Central memory CD8-positive, alpha-beta T cell (primary cell): ENCODE data around the gene LMF2.

Experiments
- ATAC-seq: fragments of 150-1000 bp; cut with Tn5 transposase; replicated peaks from 2 replicates; pipeline ENCODE4 v1.10.0; 2022; ENCODE audit warnings: mild to moderate bottlenecking, moderate FRiP score, moderate number of reproducible peaks; ENCODE audit not compliant: poor library complexity, severe bottlenecking; ENCODE audit errors: extremely low read depth
- DNase-seq, 2 donors: peaks; one replicate each; pipeline ENCODE4 v3.0.0; 2021; ENCODE audit warnings: low spot score in 2 of 2
- H3K27ac Mint-ChIP-seq: one replicate; pipeline ENCODE4 v1.8.0; 2022; ENCODE audit warnings: low read depth, mild to moderate bottlenecking, moderate library complexity, mixed read lengths
- H3K27me3 Mint-ChIP-seq: one replicate; pipeline ENCODE4 v1.8.0; 2022; ENCODE audit warnings: mixed read lengths
- H3K36me3 Mint-ChIP-seq: one replicate; pipeline ENCODE4 v1.8.0; 2022; ENCODE audit warnings: mild to moderate bottlenecking, moderate library complexity, mixed read lengths; ENCODE audit not compliant: insufficient read depth
- H3K4me1 Mint-ChIP-seq: one replicate; pipeline ENCODE4 v1.8.0; 2022; ENCODE audit warnings: mixed read lengths
- H3K4me3 Mint-ChIP-seq: one replicate; pipeline ENCODE4 v1.8.0; 2022; ENCODE audit warnings: mild to moderate bottlenecking, moderate library complexity, mixed read lengths
- H3K9me3 Mint-ChIP-seq: one replicate; pipeline ENCODE4 v1.8.0; 2022; ENCODE audit warnings: mixed read lengths

LMF2 gene

GRCh38 chr22:50517495-50518260, 10.2 kb upstream of the LMF2 start:
- DNase-seq: no peak
- H3K9me3 Mint-ChIP-seq: no peaks in the 10 kb centered on the region
- H3K27me3 Mint-ChIP-seq: no peaks in the 10 kb centered on the region
- peaks cover 7% of the 10 kb centered on the region for H3K4me1 Mint-ChIP-seq
- H3K27ac Mint-ChIP-seq: no peak overlapping the region
- peaks cover 38% of the 10 kb centered on the region for H3K36me3 Mint-ChIP-seq
- no peak for ATAC-seq
- H3K4me3 Mint-ChIP-seq: no peak overlapping the region

DNA sequence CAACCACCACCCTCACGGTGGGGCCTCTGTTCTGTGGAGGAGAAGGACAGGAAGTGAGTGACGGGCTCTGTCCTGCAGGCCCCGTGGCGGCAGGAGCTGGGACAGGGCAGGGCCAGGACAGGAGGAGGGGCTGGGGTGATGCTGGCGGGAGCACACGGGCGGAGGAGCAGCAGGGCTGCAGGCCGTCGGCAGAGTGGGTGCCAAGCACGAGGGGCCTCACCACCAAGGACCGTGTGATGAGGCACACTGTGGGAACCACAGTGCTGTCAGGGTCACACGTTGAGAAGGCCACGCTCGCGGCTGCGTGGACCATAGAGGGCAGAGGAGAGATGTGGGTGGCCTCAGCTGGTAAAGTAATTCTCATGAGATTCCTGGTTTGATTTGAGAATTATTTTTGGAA, 9.4 kb upstream of the LMF2 start:
- Mint-ChIP-seq H3K4me1 (peaks cover 7% of the 10 kb centered on the region), H3K9me3 (no peaks in the 10 kb centered on the region), H3K4me3 (no peak overlapping the region), H3K27me3 (no peaks in the 10 kb centered on the region), H3K36me3 (peaks cover 36% of the 10 kb centered on the region), H3K27ac (no peak overlapping the region)
- ATAC-seq (no peak), DNase-seq (no peak)

DNA sequence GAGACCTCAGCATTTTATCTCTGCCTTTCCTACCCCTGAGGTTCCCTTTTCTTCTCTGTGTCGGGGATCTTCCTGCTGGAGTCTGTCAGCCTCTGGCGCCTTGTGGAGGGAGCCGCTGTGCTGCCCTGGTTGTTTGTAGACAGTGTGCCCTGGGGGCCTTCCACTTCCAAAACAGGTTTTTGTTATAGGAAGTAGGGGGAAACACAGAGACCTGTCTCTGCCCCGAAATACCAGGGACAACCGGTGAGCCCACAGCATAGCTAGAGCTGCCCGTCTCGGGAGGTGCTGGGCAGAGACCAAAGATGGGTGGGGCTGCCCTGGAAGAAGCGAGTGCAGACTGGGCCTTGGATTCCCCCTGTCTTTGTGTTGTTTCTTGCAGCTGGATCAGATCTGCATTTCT, 8.6 kb upstream of the LMF2 start:
- Mint-ChIP-seq H3K9me3 (no peaks in the 10 kb centered on the region), H3K27ac (no peak overlapping the region), H3K36me3 (peaks cover 38% of the 10 kb centered on the region), H3K4me1 (peaks cover 7% of the 10 kb centered on the region), H3K4me3 (no peak overlapping the region), H3K27me3 (no peaks in the 10 kb centered on the region)
- DNase-seq (no peak), ATAC-seq (no peak)

DNA sequence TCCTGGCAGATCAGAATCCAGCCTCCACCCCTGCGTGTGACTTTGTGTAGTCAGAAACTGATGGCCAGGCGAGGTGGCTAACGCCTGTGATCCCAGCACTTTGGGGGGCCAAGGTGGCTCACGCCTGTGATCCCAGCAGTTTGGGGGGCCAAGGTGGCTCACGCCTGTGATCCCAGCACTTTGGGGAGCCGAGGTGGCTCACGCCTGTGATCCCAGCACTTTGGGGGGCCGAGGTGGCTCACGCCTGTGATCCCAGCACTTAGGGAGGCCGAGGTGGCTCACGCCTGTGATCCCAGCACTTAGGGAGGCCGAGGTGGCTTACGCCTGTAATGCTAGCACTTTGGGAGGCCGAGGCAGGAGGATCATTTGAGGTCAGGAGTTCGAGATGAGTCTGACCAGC, 5.7 kb upstream of the LMF2 start:
- Mint-ChIP-seq H3K4me3 (no peak overlapping the region), H3K9me3 (no peaks in the 10 kb centered on the region), H3K4me1 (peaks cover 23% of the 10 kb centered on the region), H3K36me3 (peaks cover 25% of the 10 kb centered on the region), H3K27me3 (no peaks in the 10 kb centered on the region), H3K27ac (no peak overlapping the region)
- DNase-seq (no peak), ATAC-seq (no peak)

DNA sequence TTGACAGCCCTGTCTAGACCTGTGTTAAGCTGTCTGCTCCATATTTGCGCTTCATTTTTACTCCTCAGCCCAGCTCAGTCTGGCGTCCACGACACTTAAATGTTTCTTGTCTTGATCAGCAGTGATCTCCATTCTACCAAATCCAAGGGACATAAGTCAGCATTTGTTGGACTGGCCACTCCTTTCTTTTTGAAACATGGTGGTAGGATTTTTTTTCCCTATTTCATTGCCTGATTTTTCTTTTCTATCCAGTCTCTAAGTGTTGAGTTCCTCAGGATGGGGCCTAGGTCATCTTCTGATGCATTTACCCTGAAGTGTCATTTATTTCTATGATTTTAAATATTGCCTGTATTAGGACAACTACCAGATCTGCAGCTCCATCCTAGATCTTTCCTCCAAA, 1.4 kb upstream of the LMF2 start:
- H3K27ac Mint-ChIP-seq: peak overlapping the region; percentile 88
- no peaks in the 10 kb centered on the region for H3K27me3 Mint-ChIP-seq
- DNase-seq (no peak), ATAC-seq (no peak)
- peaks cover 24% of the 10 kb centered on the region for H3K4me1 Mint-ChIP-seq
- H3K36me3 Mint-ChIP-seq: peaks cover 13% of the 10 kb centered on the region
- H3K9me3 Mint-ChIP-seq: no peaks in the 10 kb centered on the region
- H3K4me3 Mint-ChIP-seq: peak overlapping the region; percentile 94

GRCh38 chr22:50507991-50508884, 736 bp upstream of the LMF2 start, which contains the start of gene NCAPH2:
Gene NCAPH2 (plus strand): TSS chr22:50508224. CDS start chr22:50508338, 114 bp downstream.
- Mint-ChIP-seq H3K4me1 (peaks cover 24% of the 10 kb centered on the region), H3K27me3 (no peaks in the 10 kb centered on the region), H3K27ac (peak within 1 kb of the TSS; percentile 88), H3K4me3 (peak within 1 kb of the TSS; percentile 94), H3K9me3 (no peaks in the 10 kb centered on the region), H3K36me3 (peaks cover 13% of the 10 kb centered on the region)
- DNase-seq (peak; percentile 93 to 96), ATAC-seq (peak; percentile 75)

DNA sequence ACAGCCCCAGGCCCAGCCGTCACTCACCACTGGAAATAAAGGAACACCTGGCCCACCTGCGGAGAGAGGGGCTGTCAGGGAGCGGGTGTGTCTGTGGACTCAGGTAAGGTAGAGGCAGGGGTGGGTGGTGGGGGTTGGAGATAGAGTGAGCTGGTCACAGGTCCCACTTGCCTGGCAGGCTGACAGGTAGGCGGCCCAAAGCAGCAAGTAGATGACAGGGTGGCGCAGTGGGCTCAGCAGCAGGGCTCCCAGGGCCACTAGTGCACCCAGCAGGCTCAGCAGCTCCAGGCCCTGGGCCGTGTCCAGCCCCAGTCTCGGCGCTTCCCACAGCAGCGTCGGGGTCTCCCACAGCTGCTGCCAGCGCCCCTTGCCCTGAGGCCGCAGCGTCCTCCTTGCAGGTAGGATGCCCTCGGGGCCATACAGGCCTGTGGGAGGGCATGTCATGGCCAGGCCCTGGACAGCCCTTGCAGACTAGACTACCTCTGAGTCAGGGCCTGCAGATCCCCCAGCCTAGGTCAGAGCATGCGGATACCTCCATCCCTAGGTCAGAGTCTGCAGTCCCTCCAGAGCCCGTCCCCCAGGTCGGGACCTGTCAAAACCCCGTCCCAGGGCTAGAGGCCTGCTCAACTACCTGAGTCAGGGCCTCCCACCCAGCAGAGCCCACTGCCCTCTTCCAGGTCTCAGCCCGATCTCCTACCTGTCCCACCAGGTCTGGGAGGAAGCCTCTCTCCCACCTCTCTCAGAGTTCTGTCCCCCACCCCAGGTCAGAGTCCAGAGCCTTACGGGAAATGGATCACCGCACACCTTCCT, 686 bp downstream of the LMF2 start:
- ATAC-seq (no peak), DNase-seq (no peak)
- Mint-ChIP-seq H3K4me3 (peak overlapping the region; percentile 94), H3K27ac (peak overlapping the region; percentile 79), H3K4me1 (peaks cover 24% of the 10 kb centered on the region), H3K36me3 (peaks cover 17% of the 10 kb centered on the region), H3K27me3 (no peaks in the 10 kb centered on the region), H3K9me3 (no peaks in the 10 kb centered on the region)

GRCh38 chr22:50505776-50506610, 1.5 kb downstream of the LMF2 start:
- H3K27ac Mint-ChIP-seq: no peak overlapping the region
- no peaks in the 10 kb centered on the region for H3K9me3 Mint-ChIP-seq
- no peak for ATAC-seq
- H3K36me3 Mint-ChIP-seq: peaks cover 14% of the 10 kb centered on the region
- H3K4me1 Mint-ChIP-seq: peaks cover 24% of the 10 kb centered on the region
- peak overlapping the region; percentile 94 for H3K4me3 Mint-ChIP-seq
- DNase-seq: no peak
- H3K27me3 Mint-ChIP-seq: no peaks in the 10 kb centered on the region

DNA sequence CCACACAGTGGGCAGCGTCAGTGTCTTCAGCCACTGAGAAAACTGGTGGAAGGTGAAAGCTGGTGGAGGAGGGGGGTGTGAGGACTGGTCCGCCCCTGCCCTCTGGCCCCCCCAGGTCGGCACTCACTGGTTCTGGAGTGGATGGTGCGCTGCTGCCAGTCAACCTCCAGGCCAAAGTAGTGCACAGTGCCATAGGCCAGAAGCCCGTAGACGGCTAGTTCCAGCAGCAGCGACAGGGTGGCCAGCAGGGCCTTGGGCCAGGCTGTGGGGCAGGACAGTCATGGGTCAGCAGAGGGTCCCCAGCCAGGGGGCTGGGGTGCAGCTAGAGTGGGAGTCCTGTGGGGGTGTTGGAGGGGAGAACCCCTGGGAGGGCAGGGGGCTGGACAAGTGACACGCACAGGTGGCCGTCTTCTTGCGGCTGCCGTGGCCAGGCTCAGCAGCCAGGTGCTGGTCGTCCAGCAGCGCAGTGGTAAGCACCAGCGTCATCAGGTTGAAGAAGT, 2.2 kb downstream of the LMF2 start:
- no peak for DNase-seq
- H3K27me3 Mint-ChIP-seq: no peaks in the 10 kb centered on the region
- H3K27ac Mint-ChIP-seq: no peak overlapping the region
- H3K4me1 Mint-ChIP-seq: peaks cover 24% of the 10 kb centered on the region
- peaks cover 14% of the 10 kb centered on the region for H3K36me3 Mint-ChIP-seq
- ATAC-seq: no peak
- no peaks in the 10 kb centered on the region for H3K9me3 Mint-ChIP-seq
- H3K4me3 Mint-ChIP-seq: peak overlapping the region; percentile 94

GRCh38 chr22:50504369-50505211, 2.9 kb downstream of the LMF2 start:
- H3K27ac Mint-ChIP-seq: no peak overlapping the region
- H3K4me1 Mint-ChIP-seq: peaks cover 23% of the 10 kb centered on the region
- no peak for DNase-seq
- peaks cover 16% of the 10 kb centered on the region for H3K36me3 Mint-ChIP-seq
- H3K9me3 Mint-ChIP-seq: no peaks in the 10 kb centered on the region
- ATAC-seq: no peak
- H3K27me3 Mint-ChIP-seq: no peaks in the 10 kb centered on the region
- no peak overlapping the region for H3K4me3 Mint-ChIP-seq
